Erythroblast (primary cell): ENCODE measurements around the gene TP53AIP1.
A peak's percentile ranks its signal among the peaks of the same experiment; 100 is the strongest.

ENCODE experiments used
- DNase-seq, 2 experiments: peaks; one replicate each; lab custom pipeline; 2025; lab: John Stamatoyannopoulos, UW
- GATA1 ChIP-seq: IDR thresholded peaks from 2 replicates; pipeline ENCODE4 v1.6.1; 2011; ENCODE audit warnings: low read depth, mild to moderate bottlenecking, control low read depth, low read length, moderate library complexity
- POLR2A ChIP-seq: IDR thresholded peaks from 2 replicates; pipeline ENCODE4 v1.6.1; 2011; ENCODE audit warnings: mild to moderate bottlenecking, low read length

The TP53AIP1 gene

DNA sequence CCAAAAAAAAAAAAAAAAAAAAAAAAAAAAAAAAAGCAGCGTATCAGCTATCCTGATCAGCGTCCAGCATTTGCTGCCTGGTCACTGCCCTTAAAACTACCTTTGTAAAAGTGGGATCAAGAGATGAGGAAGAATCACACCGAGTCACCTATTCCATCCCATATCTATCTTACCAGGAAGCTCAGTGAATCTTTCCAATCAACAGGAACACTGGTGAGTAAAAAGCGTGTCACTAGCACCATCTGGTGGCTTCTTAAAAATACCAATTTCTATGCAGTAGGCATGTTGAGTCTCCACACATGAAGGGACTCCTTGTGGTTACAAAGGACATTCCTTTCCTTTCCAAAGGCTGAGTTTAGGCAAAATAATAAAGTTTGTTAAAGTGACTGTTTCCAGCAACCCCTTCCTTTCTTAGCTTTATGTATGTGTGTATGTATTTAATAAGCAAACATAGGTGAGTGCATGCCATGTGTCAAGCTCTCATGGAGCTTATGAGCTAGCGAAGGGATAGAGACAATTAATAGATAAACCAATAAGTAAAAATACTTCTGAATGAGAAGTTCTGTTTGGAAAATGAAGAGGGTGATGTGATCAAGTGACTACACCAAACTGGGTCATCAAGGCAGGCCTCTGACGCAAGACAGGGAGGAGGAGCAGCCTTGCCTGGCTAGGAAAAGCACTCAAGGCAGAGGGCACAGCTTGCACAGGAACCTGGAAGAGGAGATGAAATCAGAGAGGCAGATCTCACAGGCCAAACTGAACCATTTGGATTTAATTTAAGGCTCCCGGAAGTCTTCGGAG lies 13.9 kb upstream of the TP53AIP1 start:
- TF ChIP-seq POLR2A (no peak), GATA1 (no peak)
- peak; percentile 11 to 46 for DNase-seq

DNA sequence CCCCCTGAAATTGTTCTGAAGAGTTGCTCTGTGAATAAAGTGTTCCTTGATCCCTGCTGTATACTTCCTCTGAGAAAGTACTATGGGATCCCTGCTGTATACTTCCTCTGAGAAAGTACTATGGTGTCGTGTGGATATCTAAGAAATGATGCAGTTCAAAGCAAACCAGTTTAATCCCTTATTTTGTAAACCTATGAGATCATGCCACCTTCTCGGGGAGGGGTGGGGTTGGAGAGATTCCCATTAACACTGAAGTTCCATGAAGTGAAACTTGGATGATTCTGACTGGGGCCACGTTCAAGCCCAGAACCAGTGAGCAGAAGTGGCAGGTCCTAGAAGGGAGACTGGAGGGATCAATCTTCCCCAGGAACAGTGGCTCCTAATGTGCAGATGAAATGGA lies 13.0 kb upstream of the TP53AIP1 start:
- TF ChIP-seq POLR2A = no peak
- no peak for TF ChIP-seq GATA1
- no peak for DNase-seq

DNA sequence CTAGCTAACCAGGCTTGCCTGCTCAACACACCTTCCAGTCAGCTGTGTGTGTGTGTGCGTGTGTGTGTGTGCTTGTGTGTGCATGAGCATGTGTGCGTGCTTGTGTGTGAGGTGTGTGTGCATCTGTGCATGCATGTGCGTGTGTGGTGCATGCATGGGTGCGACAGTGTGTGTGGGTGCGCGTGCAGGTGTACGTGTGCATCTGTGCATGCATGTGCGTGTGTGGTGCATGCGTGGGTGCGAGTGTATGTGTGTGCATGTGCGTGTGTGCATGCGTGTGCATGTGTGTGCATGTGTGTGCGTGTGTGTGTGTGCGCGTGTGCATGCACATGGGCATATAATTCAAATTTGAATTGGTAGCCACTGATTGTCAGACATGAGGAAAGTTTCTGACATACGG lies 10.5 kb upstream of the TP53AIP1 start:
- no peak for DNase-seq
- TF ChIP-seq GATA1 = no peak
- no peak for TF ChIP-seq POLR2A

DNA sequence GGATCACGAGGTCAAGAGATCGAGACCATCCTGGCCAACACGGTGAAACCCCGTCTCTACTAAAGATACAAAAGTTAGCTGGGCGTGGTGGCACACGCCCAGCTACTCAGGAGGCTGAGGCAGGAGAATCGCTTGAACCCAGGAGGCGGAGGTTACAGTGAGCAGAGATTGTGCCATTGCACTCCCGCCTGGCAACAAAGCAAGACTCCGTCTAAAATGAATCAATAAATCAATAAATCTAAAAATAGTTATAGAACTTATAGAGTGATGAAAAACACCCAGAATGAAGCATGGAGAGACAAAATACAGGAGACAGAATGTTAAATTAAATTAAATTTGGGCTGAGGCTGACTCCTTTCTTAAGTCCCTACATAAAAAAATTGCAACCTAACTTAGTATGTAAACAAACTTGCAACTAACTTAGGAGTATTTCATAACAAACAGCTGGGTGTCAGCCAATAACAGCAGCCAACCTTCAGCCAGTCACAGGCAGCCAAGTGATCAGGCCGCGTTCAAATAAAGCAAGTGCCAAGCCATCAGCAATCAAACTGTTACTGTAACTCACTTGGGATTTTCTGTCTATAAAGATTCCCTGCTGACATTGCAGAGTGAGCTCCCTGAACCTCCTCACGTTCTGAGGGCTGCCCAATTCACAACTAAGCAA lies 7.3 kb upstream of the TP53AIP1 start:
- TF ChIP-seq POLR2A = no peak
- no peak for TF ChIP-seq GATA1
- no peak for DNase-seq

DNA sequence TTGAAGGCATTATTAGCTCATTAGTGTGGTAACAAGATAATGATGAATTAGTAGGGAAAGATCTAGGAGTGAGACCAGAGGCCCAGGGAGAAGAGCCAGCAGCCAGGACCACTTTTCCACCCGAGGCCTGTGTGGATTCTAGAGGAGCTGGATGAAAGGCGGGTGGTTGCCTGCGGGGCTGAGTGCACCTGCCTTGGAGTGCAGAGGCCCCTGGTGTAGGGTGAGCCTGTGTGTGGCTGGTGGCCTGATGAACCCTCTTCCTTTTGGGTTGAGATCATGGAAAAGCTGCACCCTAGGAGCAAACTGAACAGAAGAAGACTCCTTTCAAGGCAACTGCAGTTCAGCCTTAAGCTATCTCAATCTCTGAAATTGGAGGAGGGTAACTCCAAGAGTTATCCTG lies 5.9 kb upstream of the TP53AIP1 start:
- TF ChIP-seq GATA1 (no peak), POLR2A (no peak)
- no peak for DNase-seq

DNA sequence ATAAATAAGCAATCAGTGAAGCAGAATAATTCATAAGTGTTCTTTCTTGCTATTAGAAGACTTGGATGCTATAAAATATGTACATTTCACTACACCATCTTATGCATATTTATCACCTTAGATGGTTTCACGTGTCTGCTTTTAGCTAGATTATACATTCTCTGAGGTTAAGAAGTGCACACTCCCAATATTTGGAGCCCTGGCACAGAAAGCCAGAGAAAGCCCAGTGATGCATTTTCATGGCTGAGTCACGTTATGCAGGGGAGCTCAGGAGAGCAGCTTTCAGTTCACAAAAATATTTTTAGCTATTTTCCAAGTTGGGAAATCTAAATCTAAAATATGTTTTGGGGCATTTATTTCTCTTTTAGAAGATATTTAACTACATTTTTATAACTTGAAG lies 5.1 kb upstream of the TP53AIP1 start:
- DNase-seq = no peak
- no peak for TF ChIP-seq GATA1
- TF ChIP-seq POLR2A = no peak

DNA sequence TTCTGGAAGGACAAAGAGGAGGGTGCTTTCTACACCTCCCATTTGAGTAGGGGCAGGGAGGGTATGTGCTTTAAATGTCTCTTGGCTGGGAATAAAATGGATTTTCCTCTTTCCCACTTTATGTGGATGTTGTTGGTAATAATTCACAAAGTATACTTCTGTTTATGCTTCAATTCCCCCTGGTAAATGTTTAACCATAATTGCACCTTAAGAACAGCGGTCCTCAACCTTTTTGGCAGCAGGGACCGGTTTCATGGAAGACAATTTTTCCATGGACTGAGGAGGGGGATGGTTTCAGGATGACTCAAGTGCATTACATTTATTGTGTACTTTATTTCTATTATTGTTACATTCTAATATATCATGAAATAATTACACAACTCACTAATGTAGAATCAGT lies 4.0 kb upstream of the TP53AIP1 start:
- no peak for DNase-seq
- TF ChIP-seq GATA1 (no peak), POLR2A (no peak)

DNA sequence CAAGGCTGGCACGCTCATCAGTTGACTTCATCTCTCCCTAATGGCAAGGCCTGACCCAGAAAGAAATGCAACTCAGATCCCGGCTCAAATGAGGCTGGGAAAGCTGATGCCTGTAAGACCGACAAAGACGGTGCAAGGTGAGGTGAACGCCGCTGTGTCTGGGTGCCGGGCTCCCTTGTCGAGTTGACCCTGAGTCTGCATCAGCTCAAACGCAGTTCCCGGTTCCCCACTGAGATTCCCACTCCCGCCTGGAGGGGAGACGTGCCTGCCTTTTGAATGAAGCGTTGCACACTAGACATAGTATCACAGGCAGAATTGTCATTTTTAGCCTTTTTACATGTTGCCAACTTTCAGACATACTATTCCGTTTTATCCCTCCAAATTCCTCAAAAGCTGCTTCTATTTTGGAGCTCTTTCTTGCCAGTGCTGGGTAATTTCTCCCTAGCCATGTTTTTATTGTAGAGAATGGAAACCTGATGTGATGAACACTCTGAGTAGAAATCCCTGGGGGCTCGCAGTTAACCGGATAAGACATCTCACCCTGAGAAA lies 831 bp upstream of the TP53AIP1 start:
- no peak for TF ChIP-seq POLR2A
- TF ChIP-seq GATA1 = no peak
- no peak for DNase-seq

DNA sequence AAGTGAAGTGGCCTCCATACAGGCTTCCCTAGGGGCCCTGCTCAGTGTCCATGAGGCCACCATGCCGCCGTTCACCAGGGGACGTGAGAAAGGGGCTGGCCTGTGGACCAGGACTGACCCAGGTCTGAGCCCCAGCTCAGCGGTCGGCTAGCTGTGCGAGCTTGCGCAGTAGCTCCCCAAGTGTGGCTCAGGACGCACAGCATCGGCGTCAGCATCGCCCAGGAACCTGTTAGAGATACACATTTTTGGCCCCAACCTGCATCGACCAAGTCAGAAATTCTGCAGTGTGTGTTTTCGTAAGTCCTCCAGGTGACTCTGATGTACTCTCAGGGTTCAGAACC lies 429 bp downstream of the TP53AIP1 start:
- no peak for TF ChIP-seq POLR2A
- TF ChIP-seq GATA1 = no peak
- DNase-seq = no peak

DNA sequence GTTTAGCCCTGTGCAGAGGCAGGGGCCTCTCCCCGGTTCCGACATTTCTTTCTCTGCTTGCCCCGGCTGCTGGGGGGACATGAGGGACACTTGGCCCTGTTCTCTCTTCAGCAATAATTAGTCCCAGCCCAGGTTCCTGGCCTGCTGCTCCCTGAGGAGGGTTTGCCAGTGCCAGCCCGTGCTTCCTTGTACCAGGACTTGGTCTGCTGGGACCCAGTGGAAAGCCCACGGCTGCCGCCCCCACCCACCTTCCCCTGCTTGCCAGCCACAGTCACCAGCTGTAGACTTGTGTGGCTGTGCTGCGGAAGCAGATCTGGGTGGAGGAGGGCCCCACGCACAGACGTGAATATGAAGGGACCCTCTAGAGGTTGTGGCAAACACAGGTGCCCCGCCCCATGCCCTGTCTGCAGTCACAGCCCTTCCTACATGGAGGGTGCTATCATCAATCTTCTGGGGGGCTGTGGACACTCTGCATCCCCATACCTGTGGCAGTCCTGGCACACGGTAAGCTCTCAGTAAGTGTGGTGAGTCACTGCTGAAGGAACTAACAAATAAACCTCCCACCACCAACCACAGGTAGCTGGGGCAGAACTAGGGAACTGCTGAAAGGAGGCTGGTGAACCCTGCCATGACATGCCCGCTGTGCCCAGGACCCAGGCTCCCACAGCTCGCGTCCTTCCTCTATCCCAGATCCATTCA lies 949 bp downstream of the TP53AIP1 start:
- DNase-seq = no peak
- no peak for TF ChIP-seq POLR2A
- TF ChIP-seq GATA1 = no peak

DNA sequence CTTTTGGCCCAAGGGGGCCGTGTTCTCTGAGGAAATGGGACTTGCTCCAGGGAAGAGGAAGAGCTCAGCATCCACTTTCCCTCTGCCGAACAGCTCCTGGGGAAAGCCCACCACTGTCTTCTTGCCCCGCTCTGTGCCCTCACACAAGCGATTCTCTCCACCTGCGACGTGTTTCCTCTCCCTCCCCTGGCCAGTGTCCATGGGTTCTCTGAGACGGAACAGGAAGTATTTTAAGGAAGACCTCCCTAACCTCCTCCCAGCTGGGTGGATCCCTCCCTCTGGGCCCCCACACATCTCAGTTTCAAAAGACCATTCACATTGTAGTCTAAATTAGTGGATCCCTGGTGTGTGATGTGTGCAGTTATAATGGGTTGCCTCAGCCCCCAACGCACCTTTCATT lies 1.6 kb downstream of the TP53AIP1 start:
- no peak for DNase-seq
- TF ChIP-seq POLR2A = no peak
- no peak for TF ChIP-seq GATA1

DNA sequence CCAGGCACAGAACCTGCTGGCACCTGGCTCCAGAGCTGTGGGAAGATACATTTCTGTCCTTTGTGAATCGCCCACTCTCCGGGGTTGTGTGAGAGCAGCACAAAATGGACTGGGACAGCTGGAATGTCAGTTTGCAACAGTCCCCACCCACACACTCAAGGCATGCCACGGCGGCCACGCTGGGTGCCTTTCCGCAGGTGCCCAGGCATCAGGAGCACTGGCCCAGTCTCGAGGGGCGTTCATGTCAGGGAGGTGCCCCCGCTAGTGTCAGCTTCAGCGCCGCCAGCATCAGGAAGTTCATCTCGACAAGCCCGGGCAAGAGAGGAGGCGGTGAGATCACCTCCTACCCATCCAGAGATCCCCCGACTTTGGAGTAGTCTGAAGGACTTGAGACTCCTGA lies 2.1 kb downstream of the TP53AIP1 start:
- DNase-seq = no peak
- no peak for TF ChIP-seq GATA1
- TF ChIP-seq POLR2A = no peak

DNA sequence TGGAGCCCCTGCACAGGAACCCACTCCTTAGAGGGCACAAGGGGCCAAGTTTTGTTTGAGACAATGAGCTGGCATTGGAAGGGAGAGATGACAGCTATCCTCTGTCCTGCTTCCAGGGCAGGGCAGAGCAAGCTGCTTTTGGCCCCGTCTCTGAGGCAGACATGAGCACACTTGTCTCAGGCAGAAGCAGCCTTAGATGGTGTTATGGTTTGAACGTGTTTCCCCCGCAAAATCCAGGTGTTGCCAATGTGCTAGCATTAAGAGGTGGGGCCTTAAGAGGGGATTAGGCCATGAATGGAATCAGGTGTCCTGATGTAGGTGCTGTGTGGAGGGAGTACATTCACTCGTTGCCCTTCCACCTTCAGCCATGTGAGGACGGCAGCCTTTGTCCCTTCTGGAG lies 2.5 kb downstream of the TP53AIP1 start:
- DNase-seq = no peak
- TF ChIP-seq POLR2A (no peak), GATA1 (no peak)

DNA sequence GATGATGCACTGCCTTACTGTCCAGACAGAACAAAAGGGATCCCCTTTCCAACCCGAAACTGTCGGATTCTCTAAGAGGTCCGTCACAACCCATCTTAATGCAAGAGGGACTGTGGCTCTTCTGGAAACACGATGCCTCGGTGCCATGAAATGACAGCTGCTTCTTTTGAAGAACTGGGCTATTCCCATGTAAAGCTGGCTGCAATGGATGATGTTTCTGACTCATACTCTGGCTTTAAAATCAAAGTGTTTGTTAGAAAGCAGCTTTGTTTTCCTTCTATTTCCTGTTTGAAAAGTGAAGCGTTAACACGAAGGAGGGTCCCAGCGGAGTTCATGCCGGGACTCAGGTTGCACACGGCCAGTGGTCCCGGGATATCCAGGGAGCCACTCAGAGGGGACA lies 3.1 kb downstream of the TP53AIP1 start:
- TF ChIP-seq POLR2A (no peak), GATA1 (no peak)
- no peak for DNase-seq
